ENCODE measurements around the gene NAT16. TPM values are rescaled to one million over a fixed set of nuclear protein-coding genes. Genes with fewer than 3 reads are reported as not detected.
A peak's percentile ranks its signal among the peaks of the same experiment; 100 is the strongest.

Gene NAT16
- total and polyA plus RNA-seq, 2 of the 13 experiments (the other 11 are each of a cell fraction or from before 2014, with no cell fraction given) = 0.04 TPM; not detected in 1

DNA sequence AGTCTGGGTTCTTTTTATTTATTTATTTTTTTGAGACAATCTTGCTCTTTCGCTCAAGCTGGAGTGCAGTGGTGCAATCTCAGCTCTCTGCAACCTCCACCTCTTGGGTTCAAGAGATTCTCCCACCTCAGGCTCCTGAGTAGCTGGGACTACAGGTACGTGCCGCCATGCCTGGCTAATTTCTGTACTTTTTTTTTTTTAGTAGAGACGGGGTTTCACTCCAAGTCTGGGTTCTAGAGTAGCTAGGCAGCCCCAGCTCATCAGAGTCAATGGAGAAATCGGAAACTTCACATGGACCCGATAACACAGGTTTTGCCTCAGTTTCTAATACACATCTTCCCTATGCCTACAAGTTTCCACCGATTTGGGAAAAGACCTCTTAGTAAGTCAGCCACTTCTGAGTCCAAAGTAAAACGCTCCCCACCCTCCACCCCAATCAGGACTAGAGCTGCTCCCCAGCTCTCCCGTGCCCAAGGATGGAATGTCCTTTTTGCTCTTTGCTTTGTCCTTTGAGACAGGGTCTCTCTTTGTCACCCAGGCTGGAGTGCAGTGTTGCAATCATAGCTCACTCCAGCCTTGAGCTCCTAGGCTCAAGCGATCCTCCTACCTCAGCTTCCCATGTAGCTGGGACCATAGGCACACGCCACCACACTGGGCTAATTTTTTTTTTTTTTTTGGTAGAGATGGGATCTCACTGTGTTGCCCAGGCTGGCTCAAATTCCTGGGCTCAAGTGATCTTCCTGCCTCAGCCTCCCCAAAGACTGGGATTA lies 57.0 kb downstream of the NAT16 start (continued):
- TF ChIP-seq, protein P1, sequence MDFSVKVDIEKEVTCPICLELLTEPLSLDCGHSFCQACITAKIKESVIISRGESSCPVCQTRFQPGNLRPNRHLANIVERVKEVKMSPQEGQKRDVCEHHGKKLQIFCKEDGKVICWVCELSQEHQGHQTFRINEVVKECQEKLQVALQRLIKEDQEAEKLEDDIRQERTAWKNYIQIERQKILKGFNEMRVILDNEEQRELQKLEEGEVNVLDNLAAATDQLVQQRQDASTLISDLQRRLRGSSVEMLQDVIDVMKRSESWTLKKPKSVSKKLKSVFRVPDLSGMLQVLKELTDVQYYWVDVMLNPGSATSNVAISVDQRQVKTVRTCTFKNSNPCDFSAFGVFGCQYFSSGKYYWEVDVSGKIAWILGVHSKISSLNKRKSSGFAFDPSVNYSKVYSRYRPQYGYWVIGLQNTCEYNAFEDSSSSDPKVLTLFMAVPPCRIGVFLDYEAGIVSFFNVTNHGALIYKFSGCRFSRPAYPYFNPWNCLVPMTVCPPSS (IDR thresholded peaks at IDR 0.05) = no peak
- TF ChIP-seq HHEX (CRISPR knock-in tag; IDR thresholded peaks at IDR 0.05) (no peak), NR2F1 (CRISPR knock-in tag; IDR thresholded peaks at IDR 0.05) (0 out of 4 replicates have a peak, but pooled peaks of 1 of the 2 experiments have one; percentile 10), MLLT10 (CRISPR knock-in tag; IDR thresholded peaks at IDR 0.05) (no peak), HDAC2 (CRISPR knock-in tag; IDR thresholded peaks at IDR 0.05) (peak; percentile 81), ZFP36L2 (CRISPR knock-in tag; IDR thresholded peaks at IDR 0.05) (no peak), ZKSCAN8 (CRISPR knock-in tag; IDR thresholded peaks at IDR 0.05; ENCODE audit: borderline replicate concordance) (no peak), HOXA3 (CRISPR knock-in tag; IDR thresholded peaks at IDR 0.05) (peak; percentile 73; the same call in 1 of the 2 replicates), KDM5A (IDR thresholded peaks at IDR 0.05; ENCODE audit: borderline replicate concordance, low read length) (no peak), ZC3H13 (CRISPR knock-in tag; IDR thresholded peaks at IDR 0.05) (peak; percentile 43; the same call in 1 of the 2 replicates), ZNF264 (CRISPR knock-in tag; IDR thresholded peaks at IDR 0.05) (0 out of 2 replicates have a peak, but pooled peaks have one; percentile 28), ZNF782 (CRISPR knock-in tag; IDR thresholded peaks at IDR 0.05; ENCODE audit: borderline replicate concordance) (no peak), ZNF205 (CRISPR knock-in tag; IDR thresholded peaks at IDR 0.05) (peak; percentile 74; the same call in 1 of the 2 replicates), ZNF232 (CRISPR knock-in tag; IDR thresholded peaks at IDR 0.05; ENCODE audit: borderline replicate concordance) (no peak; the same call in 1 of the 2 replicates), ZNF615 (CRISPR knock-in tag; IDR thresholded peaks at IDR 0.05; ENCODE audit: borderline replicate concordance) (no peak), PTBP1 (IDR thresholded peaks at IDR 0.05; ENCODE audit: low read depth, low read length, poor library complexity, severe bottlenecking) (no peak), TMF1 (CRISPR knock-in tag; IDR thresholded peaks at IDR 0.05; ENCODE audit: low read depth) (no peak), CCDC6 (CRISPR knock-in tag; IDR thresholded peaks at IDR 0.05) (peak; percentile 48; the same call in 1 of the 2 replicates)
- TF ChIP-seq, protein P2, sequence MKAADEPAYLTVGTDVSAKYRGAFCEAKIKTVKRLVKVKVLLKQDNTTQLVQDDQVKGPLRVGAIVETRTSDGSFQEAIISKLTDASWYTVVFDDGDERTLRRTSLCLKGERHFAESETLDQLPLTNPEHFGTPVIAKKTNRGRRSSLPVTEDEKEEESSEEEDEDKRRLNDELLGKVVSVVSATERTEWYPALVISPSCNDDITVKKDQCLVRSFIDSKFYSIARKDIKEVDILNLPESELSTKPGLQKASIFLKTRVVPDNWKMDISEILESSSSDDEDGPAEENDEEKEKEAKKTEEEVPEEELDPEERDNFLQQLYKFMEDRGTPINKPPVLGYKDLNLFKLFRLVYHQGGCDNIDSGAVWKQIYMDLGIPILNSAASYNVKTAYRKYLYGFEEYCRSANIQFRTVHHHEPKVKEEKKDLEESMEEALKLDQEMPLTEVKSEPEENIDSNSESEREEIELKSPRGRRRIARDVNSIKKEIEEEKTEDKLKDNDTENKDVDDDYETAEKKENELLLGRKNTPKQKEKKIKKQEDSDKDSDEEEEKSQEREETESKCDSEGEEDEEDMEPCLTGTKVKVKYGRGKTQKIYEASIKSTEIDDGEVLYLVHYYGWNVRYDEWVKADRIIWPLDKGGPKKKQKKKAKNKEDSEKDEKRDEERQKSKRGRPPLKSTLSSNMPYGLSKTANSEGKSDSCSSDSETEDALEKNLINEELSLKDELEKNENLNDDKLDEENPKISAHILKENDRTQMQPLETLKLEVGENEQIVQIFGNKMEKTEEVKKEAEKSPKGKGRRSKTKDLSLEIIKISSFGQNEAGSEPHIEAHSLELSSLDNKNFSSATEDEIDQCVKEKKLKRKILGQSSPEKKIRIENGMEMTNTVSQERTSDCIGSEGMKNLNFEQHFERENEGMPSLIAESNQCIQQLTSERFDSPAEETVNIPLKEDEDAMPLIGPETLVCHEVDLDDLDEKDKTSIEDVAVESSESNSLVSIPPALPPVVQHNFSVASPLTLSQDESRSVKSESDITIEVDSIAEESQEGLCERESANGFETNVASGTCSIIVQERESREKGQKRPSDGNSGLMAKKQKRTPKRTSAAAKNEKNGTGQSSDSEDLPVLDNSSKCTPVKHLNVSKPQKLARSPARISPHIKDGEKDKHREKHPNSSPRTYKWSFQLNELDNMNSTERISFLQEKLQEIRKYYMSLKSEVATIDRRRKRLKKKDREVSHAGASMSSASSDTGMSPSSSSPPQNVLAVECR (CRISPR knock-in tag; IDR thresholded peaks at IDR 0.05; ENCODE audit: borderline replicate concordance) = peak; percentile 37; the same call in 1 of the 2 replicates
- TF ChIP-seq, protein P3, sequence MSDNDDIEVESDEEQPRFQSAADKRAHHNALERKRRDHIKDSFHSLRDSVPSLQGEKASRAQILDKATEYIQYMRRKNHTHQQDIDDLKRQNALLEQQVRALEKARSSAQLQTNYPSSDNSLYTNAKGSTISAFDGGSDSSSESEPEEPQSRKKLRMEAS (IDR thresholded peaks at IDR 0.05) = peak; percentile 12; the same call in 1 of the 2 replicates
- TF ChIP-seq, protein P4, sequence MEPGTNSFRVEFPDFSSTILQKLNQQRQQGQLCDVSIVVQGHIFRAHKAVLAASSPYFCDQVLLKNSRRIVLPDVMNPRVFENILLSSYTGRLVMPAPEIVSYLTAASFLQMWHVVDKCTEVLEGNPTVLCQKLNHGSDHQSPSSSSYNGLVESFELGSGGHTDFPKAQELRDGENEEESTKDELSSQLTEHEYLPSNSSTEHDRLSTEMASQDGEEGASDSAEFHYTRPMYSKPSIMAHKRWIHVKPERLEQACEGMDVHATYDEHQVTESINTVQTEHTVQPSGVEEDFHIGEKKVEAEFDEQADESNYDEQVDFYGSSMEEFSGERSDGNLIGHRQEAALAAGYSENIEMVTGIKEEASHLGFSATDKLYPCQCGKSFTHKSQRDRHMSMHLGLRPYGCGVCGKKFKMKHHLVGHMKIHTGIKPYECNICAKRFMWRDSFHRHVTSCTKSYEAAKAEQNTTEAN (CRISPR knock-in tag; conservative IDR thresholded peaks at IDR 0.05) = peak; percentile 69; the same call in 1 of the 2 replicates
- TF ChIP-seq, protein P5, sequence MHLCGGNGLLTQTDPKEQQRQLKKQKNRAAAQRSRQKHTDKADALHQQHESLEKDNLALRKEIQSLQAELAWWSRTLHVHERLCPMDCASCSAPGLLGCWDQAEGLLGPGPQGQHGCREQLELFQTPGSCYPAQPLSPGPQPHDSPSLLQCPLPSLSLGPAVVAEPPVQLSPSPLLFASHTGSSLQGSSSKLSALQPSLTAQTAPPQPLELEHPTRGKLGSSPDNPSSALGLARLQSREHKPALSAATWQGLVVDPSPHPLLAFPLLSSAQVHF (CRISPR knock-in tag; IDR thresholded peaks at IDR 0.05) = no peak
